Ishikawa (cell line): ENCODE results near the gene MOB3B.

ENCODE experiments used
- EP300 ChIP-seq: IDR thresholded peaks from 2 replicates; pipeline ENCODE4 v1.6.1; 2012; ENCODE audit warnings: borderline replicate concordance
- FOXM1 ChIP-seq: IDR thresholded peaks from 2 replicates; pipeline ENCODE4 v1.6.1; 2012; ENCODE audit warnings: low read depth, borderline replicate concordance
- NFIC ChIP-seq: IDR thresholded peaks from 2 replicates; pipeline ENCODE4 v1.6.1; 2012
- RAD21 ChIP-seq: IDR thresholded peaks from 2 replicates; pipeline ENCODE4 v1.6.1; 2012; ENCODE audit warnings: low read depth
- TAF1 ChIP-seq: IDR thresholded peaks from 2 replicates; pipeline ENCODE4 v1.6.1; 2012; ENCODE audit warnings: low read depth, mild to moderate bottlenecking
- TF ChIP-seq, protein P1 (sequence below): IDR thresholded peaks from 2 replicates; pipeline ENCODE4 v1.6.1; 2012

DNA sequence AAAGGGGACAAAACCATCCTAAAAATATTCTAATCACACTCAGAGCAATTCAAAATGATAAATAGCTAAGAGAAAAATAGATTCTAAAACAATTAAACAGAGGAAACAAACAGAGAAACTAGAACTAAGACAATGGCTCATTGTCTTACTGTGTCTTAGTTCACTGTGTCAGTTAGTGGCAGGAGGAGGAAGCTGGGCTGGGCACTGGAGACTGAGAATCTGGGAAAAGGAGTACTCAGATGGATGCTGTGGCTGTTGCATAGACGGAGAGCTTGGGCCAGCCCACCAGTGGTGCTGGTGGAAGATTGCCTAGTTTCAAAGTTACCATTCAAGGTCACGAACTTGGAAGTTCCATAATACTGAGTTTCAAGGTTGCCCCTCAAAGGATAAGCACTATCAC lies 100.2 kb downstream of the MOB3B start:
- TF ChIP-seq TAF1 (no peak), FOXM1 (no peak), EP300 (no peak), NFIC (no peak), RAD21 (no peak)
- TF ChIP-seq, protein P1, sequence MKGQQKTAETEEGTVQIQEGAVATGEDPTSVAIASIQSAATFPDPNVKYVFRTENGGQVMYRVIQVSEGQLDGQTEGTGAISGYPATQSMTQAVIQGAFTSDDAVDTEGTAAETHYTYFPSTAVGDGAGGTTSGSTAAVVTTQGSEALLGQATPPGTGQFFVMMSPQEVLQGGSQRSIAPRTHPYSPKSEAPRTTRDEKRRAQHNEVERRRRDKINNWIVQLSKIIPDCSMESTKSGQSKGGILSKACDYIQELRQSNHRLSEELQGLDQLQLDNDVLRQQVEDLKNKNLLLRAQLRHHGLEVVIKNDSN = no peak
